Medulla oblongata (tissue), 1 donor: ENCODE results near the gene DAND5.

Experiments
- DNase-seq: peaks from one replicate; pipeline ENCODE4 v3.0.0-alpha.2; 2015; ENCODE audit errors: extremely low spot score

DAND5 gene

GRCh38 chr19:12969292-12969988, at the start of gene DAND5:
Gene DAND5 (plus strand): TSS chr19:12969576. CDS start chr19:12969661, 85 bp downstream.
- peak; percentile 74 for DNase-seq

GRCh38 chr19:12921047-12921446, 48.3 kb upstream of the DAND5 start:
- DNase-seq: no peak

GRCh38 chr19:12922959-12923358, 46.4 kb upstream of the DAND5 start:
- DNase-seq: no peak

GRCh38 chr19:12924621-12925310, 44.6 kb upstream of the DAND5 start:
- DNase-seq: no peak

GRCh38 chr19:12930002-12930645, 39.3 kb upstream of the DAND5 start:
- no peak for DNase-seq

GRCh38 chr19:12932392-12933286, 36.7 kb upstream of the DAND5 start:
- no peak for DNase-seq

GRCh38 chr19:12933287-12934072, 35.9 kb upstream of the DAND5 start, which contains the start of gene FARSA:
Gene FARSA (minus strand): TSS chr19:12933711. CDS start chr19:12933696, 15 bp downstream.
- DNase-seq: peak; percentile 96

- no peak for DNase-seq
Measured at GRCh38 chr19:12935071-12935470, 34.3 kb upstream of the DAND5 start.

- DNase-seq: no peak
Measured at GRCh38 chr19:12936582-12936981, 32.8 kb upstream of the DAND5 start.

- peak; percentile 73 for DNase-seq
Measured at GRCh38 chr19:12937093-12937926, 32.1 kb upstream of the DAND5 start.

GRCh38 chr19:12937927-12938778, 31.2 kb upstream of the DAND5 start, which contains the start of gene CALR:
Gene CALR (plus strand): TSS chr19:12938609. CDS start chr19:12938680, 71 bp downstream.
- peak; percentile 100 for DNase-seq

- no peak for DNase-seq
Measured at GRCh38 chr19:12938779-12939601, 30.4 kb upstream of the DAND5 start.

GRCh38 chr19:12939975-12940423, 29.4 kb upstream of the DAND5 start:
- no peak for DNase-seq

- DNase-seq: no peak
Measured at GRCh38 chr19:12940897-12941296, 28.5 kb upstream of the DAND5 start.

GRCh38 chr19:12943437-12944044, 25.8 kb upstream of the DAND5 start:
- DNase-seq: no peak

- DNase-seq: no peak
Measured at GRCh38 chr19:12944104-12944674, 25.2 kb upstream of the DAND5 start.

- peak; percentile 94 for DNase-seq
Measured at GRCh38 chr19:12945479-12946091, 23.8 kb upstream of the DAND5 start, which contains the start of gene RAD23A. Gene RAD23A (plus strand): TSS chr19:12945862. CDS start chr19:12945949, 87 bp downstream.
